Measurements from ENCODE around the gene MAD2L1BP. TPM values are rescaled to one million over a fixed set of nuclear protein-coding genes. Genes with fewer than 3 reads are reported as not detected.
"Not testable (repeated sequence)": the region's sequence is repeated elsewhere in the genome, so short reads cannot be mapped to it uniquely, and the experiment has no call there.

The MAD2L1BP gene
- total RNA-seq (10 to 100 TPM; 17.0 to 36.6 (median 26.1) TPM), polyA plus RNA-seq (10 to 100 TPM; 30.5 to 43.1 (median 31.6) TPM)
- long read RNA-seq, donor 1, transcript MAD2L1BP-201 (3 exons, 1,301 nt), result major isoform, 6 of 8 reads
- long read RNA-seq, donor 1, partial matches to known transcripts, result 2 of 8 reads
- long read RNA-seq, donor 1, other reads (novel, unspliced or antisense), result 0 of 8 reads
- long read RNA-seq, donor 2, transcript MAD2L1BP-201 (3 exons, 1,301 nt), result major isoform, 27 of 32 reads
- long read RNA-seq, donor 2, partial matches to known transcripts, result 2 of 32 reads
- long read RNA-seq, donor 2, other reads (novel, unspliced or antisense), result 1 of 32 reads

DNA sequence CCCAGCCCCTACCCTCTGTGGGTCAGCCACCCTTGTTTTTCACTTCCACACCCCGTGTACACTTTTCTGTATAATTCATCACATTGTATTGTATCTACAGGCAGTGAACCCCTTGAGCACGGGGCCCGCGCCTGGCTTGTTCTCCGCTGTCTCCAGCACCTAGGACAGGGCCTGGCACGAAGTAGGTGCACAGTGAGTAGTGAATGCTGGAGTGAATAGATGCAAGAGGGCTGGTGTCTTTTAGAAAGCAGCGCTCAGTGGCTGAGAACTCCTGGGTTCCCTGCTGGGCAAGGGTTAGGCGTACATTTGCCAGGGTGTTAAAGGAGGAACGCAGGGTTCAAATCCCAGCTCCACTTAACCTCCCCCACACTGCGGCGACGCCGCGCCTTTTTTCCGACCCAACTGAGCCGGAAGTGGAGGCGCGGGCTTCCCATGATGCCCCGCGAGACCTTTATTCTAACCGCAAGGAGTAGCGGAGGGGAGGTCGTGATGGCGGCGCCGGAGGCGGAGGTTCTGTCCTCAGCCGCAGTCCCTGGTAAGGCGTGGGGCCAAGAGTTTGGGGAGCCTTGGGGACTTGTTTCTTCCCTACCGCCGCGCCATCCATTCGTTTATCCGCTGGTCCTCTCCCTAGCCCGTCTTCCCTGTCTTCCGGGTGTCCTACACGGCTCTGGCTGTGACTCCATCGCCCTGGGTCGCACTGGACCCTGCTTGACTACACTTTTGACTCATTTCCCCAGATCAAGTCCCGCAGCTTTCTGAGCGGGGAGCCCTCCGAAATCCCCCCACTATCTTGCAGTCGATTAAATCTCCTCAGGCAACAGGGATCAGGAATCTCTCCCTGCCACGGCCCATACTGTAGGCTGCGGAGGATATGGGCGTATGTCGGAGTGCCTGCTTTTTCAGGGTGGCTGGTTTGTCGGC, at the start of gene MAD2L1BP:
Gene MAD2L1BP, plus strand, starts transcription at position 454 of the 921 bp plus-strand sequence. Its CDS starts 36 bp downstream, at position 490.
- DNase-seq (peak; percentile 87 to 88), ATAC-seq (peak; percentile 90 to 94 (median 92))
- no peaks in the 10 kb centered on the region for H3K27me3 ChIP-seq (ENCODE audit: insufficient read depth in 3 of 3, low read length in 2 of 3)
- no peaks in the 10 kb centered on the region for H3K9me3 ChIP-seq
- H3K4me3 ChIP-seq, result peak within 1 kb of the TSS; percentile 92
- TF ChIP-seq, protein P1, sequence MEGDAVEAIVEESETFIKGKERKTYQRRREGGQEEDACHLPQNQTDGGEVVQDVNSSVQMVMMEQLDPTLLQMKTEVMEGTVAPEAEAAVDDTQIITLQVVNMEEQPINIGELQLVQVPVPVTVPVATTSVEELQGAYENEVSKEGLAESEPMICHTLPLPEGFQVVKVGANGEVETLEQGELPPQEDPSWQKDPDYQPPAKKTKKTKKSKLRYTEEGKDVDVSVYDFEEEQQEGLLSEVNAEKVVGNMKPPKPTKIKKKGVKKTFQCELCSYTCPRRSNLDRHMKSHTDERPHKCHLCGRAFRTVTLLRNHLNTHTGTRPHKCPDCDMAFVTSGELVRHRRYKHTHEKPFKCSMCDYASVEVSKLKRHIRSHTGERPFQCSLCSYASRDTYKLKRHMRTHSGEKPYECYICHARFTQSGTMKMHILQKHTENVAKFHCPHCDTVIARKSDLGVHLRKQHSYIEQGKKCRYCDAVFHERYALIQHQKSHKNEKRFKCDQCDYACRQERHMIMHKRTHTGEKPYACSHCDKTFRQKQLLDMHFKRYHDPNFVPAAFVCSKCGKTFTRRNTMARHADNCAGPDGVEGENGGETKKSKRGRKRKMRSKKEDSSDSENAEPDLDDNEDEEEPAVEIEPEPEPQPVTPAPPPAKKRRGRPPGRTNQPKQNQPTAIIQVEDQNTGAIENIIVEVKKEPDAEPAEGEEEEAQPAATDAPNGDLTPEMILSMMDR (IDR thresholded peaks at IDR 0.05), result no peak
- 3 to 4% (median 3%) methylated on average over 44 to 48 of the region's 48 CpGs for WGBS, 3 donors
- peaks cover 43% of the 10 kb centered on the region for H3K4me1 ChIP-seq
- peaks cover 3 to 38% of the 10 kb centered on the region in 2 donors for H3K36me3 ChIP-seq (ENCODE audit: insufficient read depth in 1 of 2, low read depth in 1 of 2)
- peak within 1 kb of the TSS; percentile 92 for H3K27ac ChIP-seq
- intact Hi-C loops (cut with DNase I), result loop anchor here in 1 of 2 donors (10.0 kb wide), 1 partner anchor 439 kb away; no protein-coding TSS in a partner anchor

- intact Hi-C loops (cut with DNase I), result no loop called here
- H3K27me3 ChIP-seq (ENCODE audit: insufficient read depth in 3 of 3, low read length in 2 of 3), result no peaks in the 10 kb centered on the region
- no peak overlapping the region for H3K27ac ChIP-seq
- TF ChIP-seq, protein P1 (IDR thresholded peaks at IDR 0.05), result no peak
- 97 to 98% (median 97%) methylated on average over 5 of the region's 5 CpGs for WGBS, 3 donors
- ATAC-seq (no peak), DNase-seq (no peak)
- H3K4me3 ChIP-seq, result no peak overlapping the region
- H3K4me1 ChIP-seq, result no peaks in the 10 kb centered on the region
- peaks cover 7 to 85% of the 10 kb centered on the region in 2 donors for H3K36me3 ChIP-seq (ENCODE audit: insufficient read depth in 1 of 2, low read depth in 1 of 2)
- H3K9me3 ChIP-seq, result no peaks in the 10 kb centered on the region
These were observed 47.4 kb upstream of the MAD2L1BP start for GRCh38 chr6:43588194-43588593.

- H3K36me3 ChIP-seq (ENCODE audit: insufficient read depth in 1 of 2, low read depth in 1 of 2), result peaks cover 4 to 71% of the 10 kb centered on the region in 2 donors
- DNase-seq; H3K9me3 ChIP-seq; H3K27ac ChIP-seq; H3K27me3 ChIP-seq (ENCODE audit: insufficient read depth in 3 of 3, low read length in 2 of 3); ATAC-seq; H3K4me3 ChIP-seq; intact Hi-C loops (cut with DNase I); H3K4me1 ChIP-seq: not testable (repeated sequence)
- 91 to 95% (median 93%) methylated on average over 1 of the region's 1 CpG for WGBS, 3 donors
These were observed 46.1 kb upstream of the MAD2L1BP start for GRCh38 chr6:43589564-43589963.

DNA sequence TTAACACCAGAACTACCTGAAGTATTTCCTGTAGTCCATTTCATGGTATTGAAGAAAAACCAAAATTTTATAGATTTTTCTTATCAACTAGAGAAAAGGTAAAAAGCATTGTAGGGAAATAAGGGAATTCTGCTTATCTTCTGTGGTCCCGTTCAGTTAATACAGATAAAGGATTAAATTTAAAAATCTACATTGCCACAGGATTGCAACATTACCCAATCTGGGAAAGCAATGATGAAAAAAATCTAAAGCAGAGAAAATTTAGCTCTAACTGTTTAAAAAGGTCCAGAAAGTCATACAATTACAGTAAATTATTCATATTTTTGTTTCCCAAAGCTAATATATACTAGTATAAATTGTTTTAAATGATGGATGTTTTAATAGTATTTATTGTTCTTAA, 41.7 kb upstream of the MAD2L1BP start:
- no peak overlapping the region for H3K4me3 ChIP-seq
- no peaks in the 10 kb centered on the region for H3K9me3 ChIP-seq
- no peaks in the 10 kb centered on the region for H3K4me1 ChIP-seq
- intact Hi-C loops (cut with DNase I), result no loop called here
- ATAC-seq (no peak), DNase-seq (no peak)
- H3K36me3 ChIP-seq (ENCODE audit: insufficient read depth in 1 of 2, low read depth in 1 of 2), result peaks cover 0 to 51% of the 10 kb centered on the region in 2 donors
- H3K27me3 ChIP-seq (ENCODE audit: insufficient read depth in 3 of 3, low read length in 2 of 3), result no peaks in the 10 kb centered on the region
- WGBS, 3 donors, result 85 to 91% (median 87%) methylated on average over 1 of the region's 1 CpG
- TF ChIP-seq, protein P1 (IDR thresholded peaks at IDR 0.05), result no peak
- no peak overlapping the region for H3K27ac ChIP-seq

DNA sequence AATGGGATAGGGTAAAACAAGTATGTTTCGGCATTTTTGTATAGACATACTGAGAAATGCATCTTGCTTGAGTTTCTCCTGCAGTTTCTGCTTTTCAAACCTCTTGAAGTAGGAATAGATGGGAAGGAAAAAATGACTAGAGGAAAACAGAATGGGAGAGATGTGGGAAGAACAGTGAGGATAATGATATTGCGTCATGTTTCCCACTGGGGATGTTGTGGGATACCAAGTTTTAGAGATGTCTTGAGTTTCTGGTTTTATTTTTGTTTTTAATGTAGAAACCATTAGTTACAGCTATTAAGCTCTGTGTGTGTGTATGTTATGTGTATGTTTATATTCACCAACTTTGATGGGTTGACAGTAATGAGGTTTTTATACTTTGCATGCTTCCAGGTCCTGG, 35.0 kb upstream of the MAD2L1BP start:
- TF ChIP-seq, protein P1 (IDR thresholded peaks at IDR 0.05), result no peak
- DNase-seq (no peak), ATAC-seq (no peak)
- H3K4me1 ChIP-seq, result no peaks in the 10 kb centered on the region
- WGBS, 3 donors, result 99% methylated on average over 2 of the region's 2 CpGs
- H3K9me3 ChIP-seq, result no peaks in the 10 kb centered on the region
- no peak overlapping the region for H3K4me3 ChIP-seq
- H3K27me3 ChIP-seq (ENCODE audit: insufficient read depth in 3 of 3, low read length in 2 of 3), result no peaks in the 10 kb centered on the region
- intact Hi-C loops (cut with DNase I), result no loop called here
- H3K27ac ChIP-seq, result no peak overlapping the region
- H3K36me3 ChIP-seq (ENCODE audit: insufficient read depth in 1 of 2, low read depth in 1 of 2), result peaks cover 0 to 77% of the 10 kb centered on the region in 2 donors
